ENCODE data around the gene B3GALNT2. TPM values are rescaled to one million over a fixed set of nuclear protein-coding genes. Genes with fewer than 3 reads are reported as not detected.
"Not testable (repeated sequence)": the region's sequence is repeated elsewhere in the genome, so short reads cannot be mapped to it uniquely, and the experiment has no call there.

B3GALNT2 gene
- total RNA-seq, 4 donors from 2014 or later, result 63.3 to 73.1 (median 70.6) TPM

- WGBS, 2 donors (ENCODE audit: low coverage in 1 of 2), result 96 to 97% methylated on average over 3 to 5 of the region's 5 CpGs
- no peaks in the 10 kb centered on the region for H3K9me3 ChIP-seq
- no peak overlapping the region for H3K4me3 ChIP-seq
- peaks cover 6 to 83% of the 10 kb centered on the region in 2 donors for H3K36me3 ChIP-seq
- no peaks in the 10 kb centered on the region for H3K27me3 ChIP-seq
- no peak for ATAC-seq
- TF ChIP-seq, protein P1, sequence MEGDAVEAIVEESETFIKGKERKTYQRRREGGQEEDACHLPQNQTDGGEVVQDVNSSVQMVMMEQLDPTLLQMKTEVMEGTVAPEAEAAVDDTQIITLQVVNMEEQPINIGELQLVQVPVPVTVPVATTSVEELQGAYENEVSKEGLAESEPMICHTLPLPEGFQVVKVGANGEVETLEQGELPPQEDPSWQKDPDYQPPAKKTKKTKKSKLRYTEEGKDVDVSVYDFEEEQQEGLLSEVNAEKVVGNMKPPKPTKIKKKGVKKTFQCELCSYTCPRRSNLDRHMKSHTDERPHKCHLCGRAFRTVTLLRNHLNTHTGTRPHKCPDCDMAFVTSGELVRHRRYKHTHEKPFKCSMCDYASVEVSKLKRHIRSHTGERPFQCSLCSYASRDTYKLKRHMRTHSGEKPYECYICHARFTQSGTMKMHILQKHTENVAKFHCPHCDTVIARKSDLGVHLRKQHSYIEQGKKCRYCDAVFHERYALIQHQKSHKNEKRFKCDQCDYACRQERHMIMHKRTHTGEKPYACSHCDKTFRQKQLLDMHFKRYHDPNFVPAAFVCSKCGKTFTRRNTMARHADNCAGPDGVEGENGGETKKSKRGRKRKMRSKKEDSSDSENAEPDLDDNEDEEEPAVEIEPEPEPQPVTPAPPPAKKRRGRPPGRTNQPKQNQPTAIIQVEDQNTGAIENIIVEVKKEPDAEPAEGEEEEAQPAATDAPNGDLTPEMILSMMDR (IDR thresholded peaks at IDR 0.05), result no peak
- TF ChIP-seq POLR2AphosphoS5 (IDR thresholded peaks at IDR 0.05) (no peak), EP300 (IDR thresholded peaks at IDR 0.05) (no peak), POLR2A (IDR thresholded peaks at IDR 0.05) (no peak)
- no peaks in the 10 kb centered on the region for H3K4me1 ChIP-seq
- H3K27ac ChIP-seq, result no peak overlapping the region
Measured at GRCh38 chr1:235483090-235483489, 21.2 kb downstream of the B3GALNT2 start.

- TF ChIP-seq POLR2A (IDR thresholded peaks at IDR 0.05) (no peak), POLR2AphosphoS5 (IDR thresholded peaks at IDR 0.05) (no peak), EP300 (IDR thresholded peaks at IDR 0.05) (no peak)
- TF ChIP-seq, protein P1 (IDR thresholded peaks at IDR 0.05), result no peak
- Histone ChIP-seq H3K9me3 (no peaks in the 10 kb centered on the region), H3K27ac (no peak overlapping the region), H3K27me3 (no peaks in the 10 kb centered on the region), H3K4me3 (no peak overlapping the region), H3K4me1 (no peaks in the 10 kb centered on the region), H3K36me3 (peaks cover 0 to 72% of the 10 kb centered on the region in 2 donors)
- ATAC-seq, result no peak
- WGBS, 2 donors (ENCODE audit: low coverage in 1 of 2), result 63 to 69% methylated on average over 1 of the region's 1 CpG
Measured at GRCh38 chr1:235473806-235474205, 30.4 kb downstream of the B3GALNT2 start.

DNA sequence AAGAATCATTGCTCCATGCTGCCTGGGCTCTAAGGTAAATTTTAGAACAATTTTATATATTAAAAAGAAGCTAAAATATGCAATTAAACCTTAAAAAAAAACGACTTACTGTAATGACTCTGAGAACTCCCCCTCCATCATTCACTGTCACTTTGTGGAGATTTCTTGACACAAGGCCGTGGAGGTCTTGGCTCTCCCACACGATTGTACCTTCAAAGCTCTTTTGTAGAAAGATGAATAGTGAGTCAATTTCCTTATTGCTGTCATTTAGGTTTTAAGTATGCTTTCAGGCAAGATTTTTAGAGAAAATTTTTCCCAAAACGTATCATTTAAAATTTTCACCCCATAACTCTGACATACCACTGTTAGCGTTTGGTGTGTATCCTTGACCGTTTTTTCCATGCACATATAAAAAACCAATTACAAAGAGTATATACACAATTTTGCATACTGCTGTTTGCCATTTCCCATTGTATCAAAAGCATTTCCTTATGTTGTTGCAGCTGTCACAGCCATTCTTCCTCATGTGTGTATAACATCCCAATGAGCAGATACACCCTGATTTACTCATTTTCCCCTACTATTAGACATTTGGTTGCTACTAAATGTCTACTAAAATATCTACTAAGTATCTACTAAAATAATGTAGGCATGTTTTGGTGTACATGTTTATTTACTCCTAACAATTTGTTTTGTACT, 33.4 kb downstream of the B3GALNT2 start:
- WGBS, 2 donors (ENCODE audit: low coverage in 1 of 2), result 72 to 74% methylated on average over 6 of the region's 6 CpGs
- no peak for ATAC-seq
- Histone ChIP-seq H3K27ac (no peak overlapping the region), H3K27me3 (no peaks in the 10 kb centered on the region), H3K9me3 (no peaks in the 10 kb centered on the region), H3K4me1 (peaks cover 0 to 9% (median 0%) of the 10 kb centered on the region in 3 donors), H3K36me3 (peaks cover 0 to 52% of the 10 kb centered on the region in 2 donors), H3K4me3 (no peak overlapping the region)
- TF ChIP-seq POLR2AphosphoS5 (IDR thresholded peaks at IDR 0.05) (no peak), EP300 (IDR thresholded peaks at IDR 0.05) (no peak), POLR2A (IDR thresholded peaks at IDR 0.05) (no peak)
- TF ChIP-seq, protein P1 (IDR thresholded peaks at IDR 0.05), result no peak

DNA sequence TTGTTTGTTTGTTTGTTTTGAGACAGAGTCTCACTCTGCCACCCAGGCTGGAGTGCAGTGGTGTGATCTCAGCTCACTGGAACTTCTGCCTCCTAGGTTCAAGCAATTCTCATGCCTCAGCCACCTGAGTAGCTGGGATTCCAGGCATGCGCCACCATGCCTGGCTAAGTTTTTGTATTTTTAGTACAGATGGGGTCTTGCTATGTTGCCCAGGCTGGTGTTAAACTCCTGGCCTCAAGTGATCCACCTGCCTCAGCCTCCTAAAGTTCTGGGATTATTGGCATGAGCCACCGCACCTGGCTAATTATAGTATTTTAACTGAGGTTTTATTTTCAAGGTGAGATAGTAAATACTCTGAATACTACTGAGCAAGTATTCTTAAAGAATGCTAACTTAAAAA, 34.4 kb downstream of the B3GALNT2 start:
- H3K36me3 ChIP-seq, result peaks cover 0 to 49% of the 10 kb centered on the region in 2 donors
- not testable (repeated sequence) for H3K27ac ChIP-seq
- WGBS, 2 donors (ENCODE audit: low coverage in 1 of 2), result 80% methylated on average over 1 of the region's 2 CpGs; no CpG with 5 or more reads in 1 of the 2 donors

GRCh38 chr1:235468970-235469369, 35.3 kb downstream of the B3GALNT2 start:
- 91 to 94% methylated on average over 3 to 4 of the region's 4 CpGs for WGBS, 2 donors (ENCODE audit: low coverage in 1 of 2)

More for the DNA sequence above, 34.4 kb downstream of the B3GALNT2 start:
- H3K4me3 ChIP-seq, H3K27me3 ChIP-seq, H3K4me1 ChIP-seq, H3K9me3 ChIP-seq, ATAC-seq: not testable (repeated sequence)

More at GRCh38 chr1:235468970-235469369, 35.3 kb downstream of the B3GALNT2 start:
- Histone ChIP-seq H3K27me3 (no peaks in the 10 kb centered on the region), H3K9me3 (no peaks in the 10 kb centered on the region), H3K36me3 (peaks cover 0 to 58% of the 10 kb centered on the region in 2 donors), H3K27ac (no peak overlapping the region), H3K4me3 (no peak overlapping the region), H3K4me1 (peaks cover 0 to 9% (median 0%) of the 10 kb centered on the region in 3 donors)
- ATAC-seq, result no peak
- TF ChIP-seq, protein P1 (IDR thresholded peaks at IDR 0.05), result no peak
- TF ChIP-seq POLR2A (IDR thresholded peaks at IDR 0.05) (no peak), POLR2AphosphoS5 (IDR thresholded peaks at IDR 0.05) (no peak), EP300 (IDR thresholded peaks at IDR 0.05) (no peak)

Measured in gastroesophageal sphincter (tissue), 4 donors.